ENCODE results near the gene GATA6.

DNA sequence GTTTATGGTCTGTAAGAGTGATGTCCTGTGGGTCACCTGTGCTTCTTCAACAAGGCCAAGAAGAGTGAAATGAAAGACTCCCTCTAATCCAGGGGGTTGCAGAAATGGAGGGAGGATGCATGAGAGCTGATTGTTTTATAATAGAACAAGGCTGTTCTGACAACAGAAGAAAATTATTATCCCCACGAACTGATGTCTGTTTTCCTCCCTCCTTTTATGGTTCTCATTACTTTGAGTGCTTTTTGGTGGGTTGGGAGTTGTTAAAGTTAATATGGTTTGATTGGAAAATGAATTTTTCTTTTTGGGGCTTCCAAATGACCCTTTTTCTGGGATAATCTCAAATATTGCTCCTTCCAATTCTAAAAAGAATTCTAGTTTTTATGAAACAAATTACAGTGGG, 33.6 kb downstream of the GATA6 start:
- TF ChIP-seq, protein P1, sequence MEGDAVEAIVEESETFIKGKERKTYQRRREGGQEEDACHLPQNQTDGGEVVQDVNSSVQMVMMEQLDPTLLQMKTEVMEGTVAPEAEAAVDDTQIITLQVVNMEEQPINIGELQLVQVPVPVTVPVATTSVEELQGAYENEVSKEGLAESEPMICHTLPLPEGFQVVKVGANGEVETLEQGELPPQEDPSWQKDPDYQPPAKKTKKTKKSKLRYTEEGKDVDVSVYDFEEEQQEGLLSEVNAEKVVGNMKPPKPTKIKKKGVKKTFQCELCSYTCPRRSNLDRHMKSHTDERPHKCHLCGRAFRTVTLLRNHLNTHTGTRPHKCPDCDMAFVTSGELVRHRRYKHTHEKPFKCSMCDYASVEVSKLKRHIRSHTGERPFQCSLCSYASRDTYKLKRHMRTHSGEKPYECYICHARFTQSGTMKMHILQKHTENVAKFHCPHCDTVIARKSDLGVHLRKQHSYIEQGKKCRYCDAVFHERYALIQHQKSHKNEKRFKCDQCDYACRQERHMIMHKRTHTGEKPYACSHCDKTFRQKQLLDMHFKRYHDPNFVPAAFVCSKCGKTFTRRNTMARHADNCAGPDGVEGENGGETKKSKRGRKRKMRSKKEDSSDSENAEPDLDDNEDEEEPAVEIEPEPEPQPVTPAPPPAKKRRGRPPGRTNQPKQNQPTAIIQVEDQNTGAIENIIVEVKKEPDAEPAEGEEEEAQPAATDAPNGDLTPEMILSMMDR (IDR thresholded peaks at IDR 0.05), result no peak
- TF ChIP-seq POLR2A (IDR thresholded peaks at IDR 0.05), result no peak

Data from body of pancreas (tissue), 4 donors.